ENCODE measurements around the gene CLDN11.

The CLDN11 gene

GRCh38 chr3:170420307-170420821 lies 1.7 kb downstream of the CLDN11 start:
- peaks cover 6% of the 10 kb centered on the region for H3K4me1 Mint-ChIP-seq (ENCODE audit: low read depth)
- H3K27me3 Mint-ChIP-seq (ENCODE audit: low read depth): peaks cover 57% of the 10 kb centered on the region

DNA sequence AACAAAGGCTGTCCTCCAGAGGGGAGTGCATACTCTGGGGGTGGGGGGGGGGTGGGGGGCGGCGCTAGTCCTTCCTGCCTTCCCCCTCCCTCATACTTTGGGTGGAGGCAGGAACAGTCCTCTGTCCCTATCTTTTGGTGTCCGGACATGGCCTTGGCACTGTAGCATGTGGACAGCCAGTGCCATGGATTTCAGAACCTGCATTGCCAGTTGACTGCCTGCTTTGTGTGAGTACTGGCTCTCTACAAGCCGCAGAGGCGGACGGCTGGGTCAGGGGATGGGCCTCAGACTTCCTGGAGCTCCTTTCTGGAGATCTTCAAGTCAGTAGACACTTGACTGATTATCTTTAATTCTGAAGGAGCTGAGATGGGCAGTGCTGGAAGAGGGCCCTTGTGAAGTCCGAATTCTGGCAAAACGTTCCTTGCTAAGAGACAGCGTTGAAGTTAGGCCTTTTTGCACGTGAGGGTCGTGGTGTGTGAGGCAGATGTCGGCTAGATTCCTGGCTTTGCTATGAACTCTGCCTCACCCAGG lies 2.5 kb downstream of the CLDN11 start:
- H3K9me3 Mint-ChIP-seq: no peaks in the 10 kb centered on the region
- H3K4me3 Mint-ChIP-seq: no peak overlapping the region
- H3K36me3 Mint-ChIP-seq (ENCODE audit: low read depth): peaks cover 3% of the 10 kb centered on the region
- peaks cover 56% of the 10 kb centered on the region for H3K27me3 Mint-ChIP-seq (ENCODE audit: low read depth)
- H3K27ac Mint-ChIP-seq: no peak overlapping the region
- H3K4me1 Mint-ChIP-seq (ENCODE audit: low read depth): peaks cover 6% of the 10 kb centered on the region

More at GRCh38 chr3:170420307-170420821, 1.7 kb downstream of the CLDN11 start:
- H3K36me3 Mint-ChIP-seq (ENCODE audit: low read depth): peaks cover 3% of the 10 kb centered on the region
- H3K9me3 Mint-ChIP-seq: no peaks in the 10 kb centered on the region
- H3K4me3 Mint-ChIP-seq: no peak overlapping the region
- no peak overlapping the region for H3K27ac Mint-ChIP-seq

GRCh38 chr3:170421758-170422157 lies 3.1 kb downstream of the CLDN11 start:
- H3K27ac Mint-ChIP-seq: no peak overlapping the region
- peaks cover 3% of the 10 kb centered on the region for H3K36me3 Mint-ChIP-seq (ENCODE audit: low read depth)
- H3K9me3 Mint-ChIP-seq: no peaks in the 10 kb centered on the region
- peaks cover 6% of the 10 kb centered on the region for H3K4me1 Mint-ChIP-seq (ENCODE audit: low read depth)
- no peak overlapping the region for H3K4me3 Mint-ChIP-seq
- peaks cover 51% of the 10 kb centered on the region for H3K27me3 Mint-ChIP-seq (ENCODE audit: low read depth)

DNA sequence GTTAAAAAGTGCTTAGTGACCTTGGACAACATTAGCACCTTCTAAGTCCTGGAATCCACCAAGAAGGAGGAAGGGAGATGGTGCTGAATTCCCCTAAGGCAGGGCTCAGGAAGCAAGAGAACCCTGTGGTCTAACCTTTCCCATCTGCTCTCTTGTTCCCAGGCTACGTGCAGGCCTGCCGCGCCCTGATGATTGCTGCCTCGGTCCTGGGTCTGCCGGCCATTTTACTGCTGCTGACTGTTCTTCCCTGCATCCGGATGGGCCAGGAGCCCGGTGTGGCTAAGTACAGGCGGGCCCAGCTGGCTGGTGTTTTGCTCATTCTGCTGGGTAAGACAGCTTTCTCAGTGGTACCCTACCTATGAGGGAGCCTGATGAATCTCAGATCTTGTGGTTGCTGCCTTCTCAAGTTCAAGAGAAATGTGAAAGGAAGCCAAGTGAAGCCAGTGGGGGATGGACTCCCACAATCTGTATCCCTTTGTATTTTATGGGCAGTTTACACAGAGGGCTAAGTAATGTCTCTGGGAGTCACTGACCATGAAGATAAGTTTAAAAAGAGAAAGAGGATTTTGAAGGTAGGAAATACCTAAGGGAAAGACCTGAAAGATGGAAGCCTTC lies 4.4 kb downstream of the CLDN11 start:
- Mint-ChIP-seq H3K4me3 (no peak overlapping the region), H3K9me3 (no peaks in the 10 kb centered on the region), H3K27ac (no peak overlapping the region), H3K27me3 (ENCODE audit: low read depth) (peaks cover 41% of the 10 kb centered on the region), H3K36me3 (ENCODE audit: low read depth) (peaks cover 3% of the 10 kb centered on the region), H3K4me1 (ENCODE audit: low read depth) (peaks cover 6% of the 10 kb centered on the region)

DNA sequence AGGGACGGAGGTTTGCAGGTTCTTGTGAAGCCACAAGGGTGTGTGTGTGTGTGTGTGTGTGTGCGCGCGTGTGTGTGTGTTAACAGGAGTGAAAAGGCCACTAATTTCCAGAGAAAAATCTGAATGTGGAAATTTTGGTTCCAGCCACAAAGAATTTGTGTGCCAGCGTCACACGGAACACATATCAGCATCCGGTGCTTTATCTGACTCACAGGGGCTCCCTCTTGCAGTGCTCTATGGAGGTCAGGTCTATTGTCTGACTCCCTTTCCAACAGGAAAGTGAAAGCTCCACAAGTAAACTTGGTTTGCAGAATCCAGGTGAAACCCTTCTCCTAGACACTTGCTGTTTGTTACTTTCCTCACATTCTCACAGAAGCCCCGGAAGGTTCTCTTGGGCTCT lies 6.2 kb downstream of the CLDN11 start:
- H3K4me3 Mint-ChIP-seq: no peak overlapping the region
- peaks cover 11% of the 10 kb centered on the region for H3K4me1 Mint-ChIP-seq (ENCODE audit: low read depth)
- H3K36me3 Mint-ChIP-seq (ENCODE audit: low read depth): no peaks in the 10 kb centered on the region
- no peaks in the 10 kb centered on the region for H3K9me3 Mint-ChIP-seq
- no peak overlapping the region for H3K27ac Mint-ChIP-seq
- peaks cover 39% of the 10 kb centered on the region for H3K27me3 Mint-ChIP-seq (ENCODE audit: low read depth)

- H3K4me3 Mint-ChIP-seq: no peak overlapping the region
- peaks cover 32% of the 10 kb centered on the region for H3K27me3 Mint-ChIP-seq (ENCODE audit: low read depth)
- no peaks in the 10 kb centered on the region for H3K36me3 Mint-ChIP-seq (ENCODE audit: low read depth)
- no peak overlapping the region for H3K27ac Mint-ChIP-seq
- H3K4me1 Mint-ChIP-seq (ENCODE audit: low read depth): peaks cover 11% of the 10 kb centered on the region
- H3K9me3 Mint-ChIP-seq: no peaks in the 10 kb centered on the region
These were observed 7.0 kb downstream of the CLDN11 start for GRCh38 chr3:170425491-170426239.

GRCh38 chr3:170426240-170426797 lies 7.7 kb downstream of the CLDN11 start:
- H3K27me3 Mint-ChIP-seq (ENCODE audit: low read depth): peaks cover 31% of the 10 kb centered on the region
- H3K9me3 Mint-ChIP-seq: no peaks in the 10 kb centered on the region
- H3K4me1 Mint-ChIP-seq (ENCODE audit: low read depth): peaks cover 11% of the 10 kb centered on the region
- no peaks in the 10 kb centered on the region for H3K36me3 Mint-ChIP-seq (ENCODE audit: low read depth)
- H3K4me3 Mint-ChIP-seq: no peak overlapping the region
- no peak overlapping the region for H3K27ac Mint-ChIP-seq

GRCh38 chr3:170428095-170428494 lies 9.4 kb downstream of the CLDN11 start:
- no peaks in the 10 kb centered on the region for H3K9me3 Mint-ChIP-seq
- no peak overlapping the region for H3K4me3 Mint-ChIP-seq

DNA sequence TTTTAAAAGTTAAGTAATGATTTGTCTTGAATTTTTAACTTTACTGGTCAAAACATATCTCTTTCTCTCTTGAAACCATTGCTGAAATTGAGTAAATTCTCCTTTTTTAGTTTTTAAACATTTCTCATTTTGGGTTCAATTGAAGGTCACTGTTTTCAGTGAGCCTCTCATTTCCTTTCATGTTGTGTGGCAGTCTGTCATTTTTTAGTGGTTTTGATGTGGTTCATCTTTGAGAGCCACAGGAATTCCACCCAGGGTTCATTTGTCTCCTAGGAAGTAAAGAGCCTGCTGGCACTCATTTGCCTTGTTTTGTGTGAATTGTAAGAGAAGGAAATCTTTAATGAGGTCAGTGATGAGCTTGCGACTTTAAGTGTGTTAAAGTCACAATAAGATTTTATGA lies 10.4 kb downstream of the CLDN11 start:
- no peak overlapping the region for H3K27ac Mint-ChIP-seq
- H3K4me3 Mint-ChIP-seq: no peak overlapping the region
- no peaks in the 10 kb centered on the region for H3K9me3 Mint-ChIP-seq

More at GRCh38 chr3:170428095-170428494, 9.4 kb downstream of the CLDN11 start:
- Mint-ChIP-seq H3K4me1 (ENCODE audit: low read depth) (peaks cover 9% of the 10 kb centered on the region), H3K27me3 (ENCODE audit: low read depth) (peaks cover 21% of the 10 kb centered on the region), H3K36me3 (ENCODE audit: low read depth) (no peaks in the 10 kb centered on the region), H3K27ac (no peak overlapping the region)

GRCh38 chr3:170431054-170431453 lies 12.4 kb downstream of the CLDN11 start:
- H3K27ac Mint-ChIP-seq: no peak overlapping the region
- no peak overlapping the region for H3K4me3 Mint-ChIP-seq
- H3K4me1 Mint-ChIP-seq (ENCODE audit: low read depth): peaks cover 9% of the 10 kb centered on the region
- H3K36me3 Mint-ChIP-seq (ENCODE audit: low read depth): no peaks in the 10 kb centered on the region
- no peaks in the 10 kb centered on the region for H3K9me3 Mint-ChIP-seq
- peaks cover 18% of the 10 kb centered on the region for H3K27me3 Mint-ChIP-seq (ENCODE audit: low read depth)

More for the DNA sequence above, 10.4 kb downstream of the CLDN11 start:
- Mint-ChIP-seq H3K27me3 (ENCODE audit: low read depth) (peaks cover 20% of the 10 kb centered on the region), H3K4me1 (ENCODE audit: low read depth) (peaks cover 9% of the 10 kb centered on the region), H3K36me3 (ENCODE audit: low read depth) (no peaks in the 10 kb centered on the region)

- no peaks in the 10 kb centered on the region for H3K36me3 Mint-ChIP-seq (ENCODE audit: low read depth)
- no peak overlapping the region for H3K4me3 Mint-ChIP-seq
- H3K4me1 Mint-ChIP-seq (ENCODE audit: low read depth): peaks cover 9% of the 10 kb centered on the region
- no peak overlapping the region for H3K27ac Mint-ChIP-seq
- peaks cover 18% of the 10 kb centered on the region for H3K27me3 Mint-ChIP-seq (ENCODE audit: low read depth)
- no peaks in the 10 kb centered on the region for H3K9me3 Mint-ChIP-seq
These were observed 13.7 kb downstream of the CLDN11 start for GRCh38 chr3:170432416-170432815.

DNA sequence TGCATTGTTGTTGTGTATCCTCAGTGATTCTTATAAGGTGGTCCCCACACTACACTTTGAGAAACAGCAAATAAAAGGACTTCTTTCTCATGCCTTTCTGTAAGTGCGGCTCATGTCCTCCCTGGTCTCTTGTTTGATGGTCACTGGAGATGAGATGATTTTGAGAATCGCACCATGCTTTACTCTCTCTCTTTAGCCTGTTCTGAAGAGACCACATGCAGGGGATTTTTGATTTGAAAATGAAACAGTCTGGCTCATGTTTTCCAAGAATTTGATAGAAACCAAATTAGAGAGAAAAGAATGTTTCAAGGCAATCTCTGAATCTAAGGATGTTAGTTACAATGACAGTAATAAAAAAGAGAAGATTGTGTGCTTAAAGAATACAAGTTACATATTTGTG lies 18.0 kb downstream of the CLDN11 start:
- H3K9me3 Mint-ChIP-seq: no peaks in the 10 kb centered on the region
- no peak overlapping the region for H3K4me3 Mint-ChIP-seq
- peaks cover 15% of the 10 kb centered on the region for H3K27me3 Mint-ChIP-seq (ENCODE audit: low read depth)
- H3K27ac Mint-ChIP-seq: no peak overlapping the region
- no peaks in the 10 kb centered on the region for H3K4me1 Mint-ChIP-seq (ENCODE audit: low read depth)
- no peaks in the 10 kb centered on the region for H3K36me3 Mint-ChIP-seq (ENCODE audit: low read depth)

- Mint-ChIP-seq H3K4me1 (ENCODE audit: low read depth) (no peaks in the 10 kb centered on the region), H3K27ac (no peak overlapping the region), H3K27me3 (ENCODE audit: low read depth) (peaks cover 15% of the 10 kb centered on the region), H3K9me3 (no peaks in the 10 kb centered on the region), H3K4me3 (no peak overlapping the region), H3K36me3 (ENCODE audit: low read depth) (no peaks in the 10 kb centered on the region)
These were observed 18.5 kb downstream of the CLDN11 start for GRCh38 chr3:170437176-170437575.

GRCh38 chr3:170437696-170438407 lies 19.2 kb downstream of the CLDN11 start:
- H3K36me3 Mint-ChIP-seq (ENCODE audit: low read depth): no peaks in the 10 kb centered on the region
- H3K27me3 Mint-ChIP-seq (ENCODE audit: low read depth): peaks cover 15% of the 10 kb centered on the region
- no peak overlapping the region for H3K4me3 Mint-ChIP-seq
- no peak overlapping the region for H3K27ac Mint-ChIP-seq
- no peaks in the 10 kb centered on the region for H3K9me3 Mint-ChIP-seq
- no peaks in the 10 kb centered on the region for H3K4me1 Mint-ChIP-seq (ENCODE audit: low read depth)
